PC-9 (cell line): ENCODE measurements around the gene CFAP65. TPM values are rescaled to one million over a fixed set of nuclear protein-coding genes. Genes with fewer than 3 reads are reported as not detected.

ENCODE experiments used
- BruUV-seq: library from RNA; stranded (reverse); fragments of 400-500 nt; replicated peaks from 2 replicates; lab custom pipeline; 2021; lab: Mats Ljungman, UMichigan
- CTCF ChIA-PET: fragments of 300-600 bp; sonication (Branson Sonifier 250); formaldehyde crosslinking; loops from one replicate; lab custom pipeline; 2022; ENCODE audit warnings: antibody characterized with exemption; lab: Charles Lee
- POLR2A ChIA-PET: fragments of 300-600 bp; sonication (Branson Sonifier 250); formaldehyde crosslinking; loops from one replicate; lab custom pipeline; 2022; ENCODE audit warnings: antibody characterized with exemption; ENCODE audit not compliant: unreplicated experiment; lab: Charles Lee
- DNase-seq, 2 experiments: peaks; one replicate each; pipeline versions ENCODE4 v3.0.0 to v3.0.0-alpha.2; 2015 to 2022; ENCODE audit warnings: mixed read lengths in 1 of 2
- H2AFZ ChIP-seq: fragments of 200-600 bp; sonication (generic); 2 replicates; pipeline ENCODE4 v1.8.1; 2017; ENCODE audit warnings: antibody characterized with exemption
- H3F3A ChIP-seq: fragments of 200-600 bp; sonication (generic); 2 replicates; pipeline ENCODE4 v1.8.1; 2017; ENCODE audit warnings: antibody characterized with exemption, mild to moderate bottlenecking, low read depth; ENCODE audit not compliant: insufficient read depth
- H3K27ac ChIP-seq: fragments of 200-600 bp; sonication (generic); 2 replicates; pipeline ENCODE4 v1.6.1; 2016; ENCODE audit warnings: mixed run types
- H3K27me3 ChIP-seq: fragments of 200-600 bp; sonication (generic); 2 replicates; pipeline ENCODE4 v1.6.1; 2016; ENCODE audit warnings: low read depth, mixed run types; ENCODE audit not compliant: insufficient read depth
- H3K36me3 ChIP-seq: fragments of 200-600 bp; sonication (generic); 2 replicates; pipeline ENCODE4 v1.6.1; 2016; ENCODE audit warnings: low read depth, mixed run types
- H3K4me1 ChIP-seq: fragments of 200-600 bp; sonication (generic); replicated peaks from 2 replicates; pipeline ENCODE4 v1.6.1; 2016; ENCODE audit warnings: mixed run types; ENCODE audit not compliant: insufficient read depth
- H3K4me2 ChIP-seq: fragments of 200-600 bp; sonication (generic); 2 replicates; pipeline ENCODE4 v1.6.1; 2017; ENCODE audit warnings: mixed run types
- H3K4me3 ChIP-seq: fragments of 200-600 bp; sonication (generic); 2 replicates; pipeline ENCODE4 v1.6.1; 2016; ENCODE audit warnings: mixed run types
- H3K79me2 ChIP-seq: fragments of 200-600 bp; sonication (generic); 2 replicates; pipeline ENCODE4 v1.6.1; 2017; ENCODE audit warnings: low read depth, mixed run types
- H3K9me2 ChIP-seq: fragments of 200-600 bp; sonication (generic); 2 replicates; pipeline ENCODE4 v1.8.1; 2017; ENCODE audit warnings: mild to moderate bottlenecking; ENCODE audit not compliant: insufficient read depth
- H3K9me3 ChIP-seq: fragments of 200-600 bp; sonication (generic); 2 replicates; pipeline ENCODE4 v1.8.1; 2016; ENCODE audit warnings: low read depth; ENCODE audit not compliant: insufficient read depth
- H4K20me1 ChIP-seq: fragments of 200-600 bp; sonication (generic); 2 replicates; pipeline ENCODE4 v1.8.1; 2017; ENCODE audit not compliant: insufficient read depth
- CTCF ChIP-seq: fragments of 200-600 bp; sonication (generic); conservative IDR thresholded peaks from 2 replicates; pipeline ENCODE4 v1.6.1; 2017; ENCODE audit warnings: mixed run types, antibody characterized with exemption, mild to moderate bottlenecking, moderate library complexity
- EZH2 ChIP-seq: fragments of 200-600 bp; sonication (generic); IDR thresholded peaks from 2 replicates; pipeline ENCODE4 v1.8.0; 2017; ENCODE audit warnings: antibody characterized with exemption, low read depth
- intact Hi-C: fragments of 100-400 bp; cut with micrococcal nuclease; formaldehyde crosslinking; loops from one replicate; pipeline ENCODE4 v1.10.0; 2022; ENCODE audit not compliant: unreplicated experiment
- total RNA-seq: library from RNA; stranded (reverse); gene quantifications from 2 replicates; pipeline ENCODE4 v1.2.3, GENCODE V29; 2021

The CFAP65 gene
- total RNA-seq, 1 experiment from 2014 or later = not detected

GRCh38 chr2:219059375-219059724 is 18.0 kb upstream of the CFAP65 start:
- H3K4me2 ChIP-seq = no peak overlapping the region
- no peak for DNase-seq

GRCh38 chr2:219058541-219059374 is 17.4 kb upstream of the CFAP65 start:
- no peak overlapping the region for H3K27ac ChIP-seq
- H2AFZ ChIP-seq = no peak overlapping the region
- peaks cover 77% of the 10 kb centered on the region for H3K27me3 ChIP-seq
- no peak overlapping the region for H3K4me2 ChIP-seq
- no peaks in the 10 kb centered on the region for H3K4me1 ChIP-seq
- no TSS peak for BruUV-seq
- H3K4me3 ChIP-seq = no peak overlapping the region
- H3K36me3 ChIP-seq = no peaks in the 10 kb centered on the region
- TF ChIP-seq EZH2 (no peak), CTCF (no peak)
- H4K20me1 ChIP-seq = no peaks in the 10 kb centered on the region
- CTCF ChIA-PET = interaction anchor here (0.7 to 1.2 kb wide), 3 partner anchors 13 to 96 kb away, joined by 3 to 7 read pairs (median 3); no protein-coding TSS in a partner anchor
- H3K79me2 ChIP-seq = no peaks in the 10 kb centered on the region
- POLR2A ChIA-PET = no interaction called here
- no peaks in the 10 kb centered on the region for H3K9me3 ChIP-seq
- H3F3A ChIP-seq = no peaks in the 10 kb centered on the region
- no peaks in the 10 kb centered on the region for H3K9me2 ChIP-seq
- peak in 1 of 2 experiments; percentile 43 for DNase-seq
- intact Hi-C loops = loop anchor here (1.0 to 10.0 kb wide), 4 partner anchors 61 to 472 kb away; partner anchors contain the start of gene PTPRN

More at GRCh38 chr2:219059375-219059724, 18.0 kb upstream of the CFAP65 start:
- POLR2A ChIA-PET = no interaction called here
- BruUV-seq = no TSS peak
- H3K36me3 ChIP-seq = no peaks in the 10 kb centered on the region
- no peak for TF ChIP-seq CTCF
- 0 out of 2 replicates have a peak, but pooled peaks have one; percentile 22 for TF ChIP-seq EZH2
- no peaks in the 10 kb centered on the region for H3K79me2 ChIP-seq
- no peak overlapping the region for H3K4me3 ChIP-seq
- H3K27ac ChIP-seq = no peak overlapping the region
- H3K4me1 ChIP-seq = no peaks in the 10 kb centered on the region
- peaks cover 72% of the 10 kb centered on the region for H3K27me3 ChIP-seq
- no peaks in the 10 kb centered on the region for H3K9me2 ChIP-seq
- no peaks in the 10 kb centered on the region for H4K20me1 ChIP-seq
- no peaks in the 10 kb centered on the region for H3F3A ChIP-seq
- CTCF ChIA-PET = interaction anchor here (1.2 kb wide), 1 partner anchor 95 kb away, joined by 7 read pairs; no protein-coding TSS in a partner anchor
- no peaks in the 10 kb centered on the region for H3K9me3 ChIP-seq
- intact Hi-C loops = loop anchor here (2.0 to 10.0 kb wide), 3 partner anchors 62 to 471 kb away; partner anchors contain the start of gene PTPRN
- no peak overlapping the region for H2AFZ ChIP-seq

DNA sequence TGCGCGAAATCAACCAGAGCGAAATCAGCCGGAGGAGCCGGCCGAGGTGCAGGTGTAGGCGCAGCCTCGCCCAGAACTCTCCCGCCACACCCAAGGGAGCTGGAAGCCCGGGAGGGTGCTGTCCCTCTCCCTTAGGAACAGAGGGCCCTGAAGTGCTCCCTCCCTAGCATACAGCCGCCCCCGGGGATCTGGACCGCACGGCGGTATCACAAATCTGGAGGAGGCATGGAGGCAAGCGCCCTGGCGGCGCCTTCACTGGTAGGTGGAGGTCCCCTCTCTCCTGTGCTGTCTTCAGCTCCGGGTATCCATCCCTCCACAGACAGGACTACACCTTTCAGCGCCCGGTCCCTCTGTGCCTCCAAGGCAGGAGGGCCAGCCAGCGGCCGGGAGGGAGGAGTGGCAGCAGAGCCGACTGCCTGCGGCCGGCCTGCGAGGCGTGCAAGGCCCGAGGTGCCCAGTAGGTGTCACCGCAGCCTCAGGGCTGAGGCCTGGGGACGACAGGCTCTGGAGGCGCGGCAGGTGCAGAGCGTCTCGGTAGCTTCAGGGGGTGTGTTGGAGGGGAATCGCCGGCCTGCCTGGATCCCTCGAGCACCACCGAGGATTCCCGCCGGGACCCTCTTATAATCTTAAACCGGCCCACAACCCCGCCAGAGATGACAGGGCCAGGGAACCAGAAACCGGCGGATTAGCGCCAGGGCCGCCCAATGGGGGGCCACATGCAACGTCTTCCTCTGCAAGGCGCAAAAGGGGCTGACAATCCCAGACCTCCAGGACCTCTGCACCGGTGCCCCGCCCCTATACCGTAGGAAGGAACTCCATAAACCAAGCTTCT is 16.6 kb upstream of the CFAP65 start:
- Histone ChIP-seq H3K36me3 (no peaks in the 10 kb centered on the region), H3K9me2 (no peaks in the 10 kb centered on the region), H3K4me3 (no peak overlapping the region), H4K20me1 (no peaks in the 10 kb centered on the region), H3K79me2 (no peaks in the 10 kb centered on the region), H3K4me1 (no peaks in the 10 kb centered on the region), H3K4me2 (no peak overlapping the region), H3K9me3 (no peaks in the 10 kb centered on the region), H2AFZ (no peak overlapping the region), H3F3A (no peaks in the 10 kb centered on the region), H3K27ac (no peak overlapping the region), H3K27me3 (peaks cover 70% of the 10 kb centered on the region)
- intact Hi-C loops = loop anchor here (1.0 to 10.0 kb wide), 4 partner anchors 61 to 473 kb away; partner anchors contain the start of gene PTPRN
- ChIA-PET POLR2A (interaction anchor here (0.7 kb wide), 1 partner anchor 323 kb away, joined by 4 read pairs; no protein-coding TSS in a partner anchor), CTCF (interaction anchor here (0.7 to 1.0 kb wide), 2 partner anchors 14 to 62 kb away, joined by 3 read pairs; no protein-coding TSS in a partner anchor)
- TF ChIP-seq CTCF = peak; percentile 80
- no peak for TF ChIP-seq EZH2
- DNase-seq = peak in 1 of 2 experiments; percentile 69
- no TSS peak for BruUV-seq
